H1 (cell line): ENCODE measurements around the gene SCAI. TPM values are rescaled to one million over a fixed set of nuclear protein-coding genes. Genes with fewer than 3 reads are reported as not detected.

Experiments
- CTCF ChIA-PET: fragments of 300-600 bp; sonication (Branson Sonifier 250); formaldehyde crosslinking; loops from one replicate; lab custom pipeline; 2021; ENCODE audit not compliant: partially characterized antibody; lab: Charles Lee
- POLR2A ChIA-PET: fragments of 300-600 bp; sonication (Branson Sonifier 250); formaldehyde crosslinking; loops from one replicate; lab custom pipeline; 2021; ENCODE audit warnings: inconsistent platforms; ENCODE audit not compliant: partially characterized antibody; lab: Charles Lee
- DNase-seq, 2 experiments: peaks; one replicate each; pipeline versions ENCODE4 v3.0.0 to v3.0.0-alpha.2; 2010 to 2022; ENCODE audit warnings: low spot score in 2 of 2, low read depth in 1 of 2, mixed read lengths in 1 of 2
- FAIRE-seq: peaks from 2 replicates; lab custom pipeline; 2011; peaks lifted over from hg19 to GRCh38; lab: Jason Lieb, UNC
- H2AFZ ChIP-seq: 2 replicates; pipeline ENCODE4 v1.8.1; 2012; ENCODE audit warnings: low read length, inconsistent platforms
- H2AK5ac ChIP-seq: 2 replicates; pipeline ENCODE4 v1.6.1; 2013; ENCODE audit warnings: low read depth, low read length
- H2BK120ac ChIP-seq: replicated peaks from 2 replicates; pipeline ENCODE3; 2013; ENCODE audit warnings: low read depth, low read length, inconsistent platforms
- H2BK12ac ChIP-seq: 2 replicates; pipeline ENCODE4 v1.6.1; 2013; ENCODE audit warnings: low read depth, low read length
- H2BK15ac ChIP-seq: 2 replicates; pipeline ENCODE4 v1.6.1; 2013; ENCODE audit warnings: low read length
- H2BK20ac ChIP-seq: 2 replicates; pipeline ENCODE4 v1.6.1; 2013; ENCODE audit warnings: low read length
- H2BK5ac ChIP-seq: 2 replicates; pipeline ENCODE4 v1.6.1; 2013; ENCODE audit warnings: low read depth, low read length
- H3K14ac ChIP-seq: 2 replicates; pipeline ENCODE4 v1.6.1; 2013; ENCODE audit warnings: inconsistent platforms; ENCODE audit not compliant: insufficient read length
- H3K18ac ChIP-seq: 2 replicates; pipeline ENCODE4 v1.6.1; 2013; ENCODE audit warnings: low read length; ENCODE audit errors: extremely low read depth
- H3K23ac ChIP-seq: 2 replicates; pipeline ENCODE4 v1.6.1; 2013; ENCODE audit warnings: inconsistent platforms; ENCODE audit not compliant: insufficient read length
- H3K23me2 ChIP-seq: 2 replicates; pipeline ENCODE4 v1.6.1; 2013; ENCODE audit warnings: low read depth, low read length
- H3K27ac ChIP-seq: 2 replicates; pipeline ENCODE4 v1.6.1; 2011; ENCODE audit warnings: low read depth, low read length, inconsistent platforms
- H3K27me3 ChIP-seq, 4 experiments: replicated peaks in 1 of 4; 1 replicate in 1 of 4; 2 replicates in 3 of 4; pipeline versions ENCODE4 v1.6.1 to v1.8.1; 2011 to 2013; ENCODE audit warnings: low read length in 3 of 4, mild to moderate bottlenecking in 3 of 4, inconsistent platforms in 2 of 4, mixed read lengths in 2 of 4, moderate library complexity in 1 of 4; ENCODE audit not compliant: control insufficient read depth in 3 of 4, insufficient read depth in 3 of 4; ENCODE audit errors: extremely low read depth in 1 of 4
- H3K36me3 ChIP-seq, 4 experiments: 2 replicates each; pipeline versions ENCODE4 v1.6.1 to v1.8.1; 2011 to 2013; ENCODE audit warnings: mild to moderate bottlenecking in 4 of 4, low read length in 3 of 4, moderate library complexity in 2 of 4, control low read depth in 1 of 4, inconsistent platforms in 1 of 4; ENCODE audit not compliant: insufficient read depth in 4 of 4, control insufficient read depth in 2 of 4
- H3K4ac ChIP-seq: replicated peaks from 2 replicates; pipeline ENCODE3; 2013; ENCODE audit warnings: low read length, low read depth, mixed read lengths, inconsistent platforms; ENCODE audit not compliant: insufficient read length
- H3K4me1 ChIP-seq, 4 experiments: replicated peaks in 1 of 4; 1 replicate in 1 of 4; 2 replicates in 3 of 4; pipeline versions ENCODE4 v1.6.1 to v1.8.1; 2011 to 2013; ENCODE audit warnings: low read length in 3 of 4, inconsistent platforms in 2 of 4, mixed read lengths in 1 of 4; ENCODE audit not compliant: insufficient read depth in 4 of 4, control insufficient read depth in 3 of 4
- H3K4me2 ChIP-seq, 2 experiments: 2 replicates each; pipeline versions ENCODE4 v1.6.1 to v1.8.1; 2011 to 2013; ENCODE audit warnings: low read depth in 2 of 2, low read length in 2 of 2, control low read depth in 1 of 2, inconsistent platforms in 1 of 2, mild to moderate bottlenecking in 1 of 2; ENCODE audit not compliant: insufficient read depth in 1 of 2
- H3K4me3 ChIP-seq, 4 experiments: fragments of 200-600, 300-600 bp in 1 of 4; sonication (generic), shearing (Covaris generic), sonication (Bioruptor Twin) in 1 of 4; 2 replicates each; pipeline versions ENCODE4 v1.5.1 to v1.8.1; 2011 to 2016; ENCODE audit warnings: low read length in 4 of 4, low read depth in 3 of 4, control low read depth in 2 of 4, inconsistent platforms in 2 of 4, mild to moderate bottlenecking in 2 of 4, mixed read lengths in 1 of 4, moderate library complexity in 1 of 4; ENCODE audit not compliant: insufficient read depth in 2 of 4; ENCODE audit errors: extremely low read depth in 1 of 4
- H3K56ac ChIP-seq: replicated peaks from 2 replicates; pipeline ENCODE3; 2013; ENCODE audit warnings: low read depth, mild to moderate bottlenecking, mixed read lengths, low read length, inconsistent platforms; ENCODE audit not compliant: insufficient read length
- H3K79me1 ChIP-seq: 2 replicates; pipeline ENCODE4 v1.6.1; 2013; ENCODE audit warnings: low read depth, low read length, control low read depth
- H3K79me2 ChIP-seq, 2 experiments: 2 replicates each; pipeline versions ENCODE4 v1.6.1 to v1.8.1; 2012 to 2013; ENCODE audit warnings: low read length in 2 of 2, mild to moderate bottlenecking in 2 of 2, inconsistent platforms in 1 of 2; ENCODE audit not compliant: insufficient read depth in 2 of 2, control insufficient read depth in 1 of 2
- H3K9ac ChIP-seq, 4 experiments: replicated peaks in 1 of 4; 1 replicate in 1 of 4; 2 replicates in 3 of 4; pipeline versions ENCODE4 v1.6.1 to v1.8.1; 2011 to 2013; ENCODE audit warnings: low read depth in 3 of 4, low read length in 3 of 4, control low read depth in 2 of 4, mild to moderate bottlenecking in 2 of 4, moderate library complexity in 2 of 4, inconsistent platforms in 1 of 4; ENCODE audit errors: extremely low read depth in 1 of 4
- H3K9me3 ChIP-seq, 2 experiments: 2 replicates each; pipeline versions ENCODE4 v1.6.1 to v1.8.1; 2012 to 2013; ENCODE audit warnings: mild to moderate bottlenecking in 2 of 2, moderate library complexity in 2 of 2, control low read depth in 1 of 2, inconsistent platforms in 1 of 2, low read depth in 1 of 2, low read length in 1 of 2, mixed read lengths in 1 of 2; ENCODE audit not compliant: insufficient read depth in 2 of 2
- H4K20me1 ChIP-seq, 2 experiments: replicated peaks in 1 of 2; 2 replicates each; pipeline versions ENCODE3 to v1.8.1; 2011 to 2013; ENCODE audit warnings: inconsistent platforms in 2 of 2, low read length in 2 of 2, mild to moderate bottlenecking in 1 of 2; ENCODE audit not compliant: insufficient read depth in 2 of 2, control insufficient read depth in 1 of 2
- H4K5ac ChIP-seq: 2 replicates; pipeline ENCODE4 v1.6.1; 2013; ENCODE audit warnings: low read length, low read depth, mixed read lengths, inconsistent platforms; ENCODE audit not compliant: insufficient read length
- H4K8ac ChIP-seq: 2 replicates; pipeline ENCODE4 v1.8.0; 2013; ENCODE audit warnings: mild to moderate bottlenecking, moderate library complexity, low read length, inconsistent platforms; ENCODE audit not compliant: insufficient read depth; ENCODE audit errors: extremely low read depth
- H4K91ac ChIP-seq: replicated peaks from 2 replicates; pipeline ENCODE3; 2013; ENCODE audit warnings: low read length, mixed read lengths, inconsistent platforms; ENCODE audit not compliant: insufficient read length
- BCL11A ChIP-seq, 2 experiments: IDR thresholded peaks; one replicate each; pipeline ENCODE4 v1.6.1; 2011; ENCODE audit warnings: low read depth in 2 of 2, low read length in 2 of 2, mild to moderate bottlenecking in 2 of 2
- CHD2 ChIP-seq: IDR thresholded peaks from 2 replicates; pipeline ENCODE4 v1.6.1; 2012; ENCODE audit warnings: low read length, improper control_type of control experiment
- CTBP2 ChIP-seq: IDR thresholded peaks from 2 replicates; pipeline ENCODE4 v1.7.0; 2011; ENCODE audit warnings: borderline replicate concordance, mild to moderate bottlenecking, moderate library complexity, mixed read lengths, low read length; ENCODE audit not compliant: insufficient read depth, insufficient read length
- JUN ChIP-seq: IDR thresholded peaks from 2 replicates; pipeline ENCODE4 v1.6.1; 2011; ENCODE audit warnings: low read depth, mild to moderate bottlenecking, improper control_type of control experiment, low read length
- JUND ChIP-seq: IDR thresholded peaks from 2 replicates; pipeline ENCODE4 v1.6.1; 2011; ENCODE audit warnings: mild to moderate bottlenecking, improper control_type of control experiment, low read length
- PHF8 ChIP-seq: fragments of 200-600 bp; sonication (generic); conservative IDR thresholded peaks from 2 replicates; pipeline ENCODE4 v1.7.1; 2012; ENCODE audit warnings: low read depth, mild to moderate bottlenecking, inconsistent platforms, low read length, moderate library complexity
- SAP30 ChIP-seq: fragments of 300-600 bp; sonication (generic); IDR thresholded peaks from 2 replicates; pipeline ENCODE4 v1.7.1; 2012; ENCODE audit warnings: low read length, moderate library complexity, mild to moderate bottlenecking, inconsistent platforms; ENCODE audit not compliant: insufficient read depth, insufficient replicate concordance
- SIX5 ChIP-seq: IDR thresholded peaks from 2 replicates; pipeline ENCODE4 v1.6.1; 2011; ENCODE audit warnings: mild to moderate bottlenecking, low read depth, low read length
- SP4 ChIP-seq: IDR thresholded peaks from 2 replicates; pipeline ENCODE4 v1.6.1; 2012; ENCODE audit warnings: low read length, inconsistent platforms
- TAF1 ChIP-seq: IDR thresholded peaks from 2 replicates; pipeline ENCODE4 v1.6.1; 2011; ENCODE audit warnings: mild to moderate bottlenecking, low read depth, low read length
- WGBS, 2 experiments: shearing (Covaris generic) in 1 of 2; methylation state at CpG; one replicate each; pipeline versions ENCODE4 v1.1.6 to v1.1.7; 2013 to 2015; ENCODE audit warnings: low lambda C conversion rate in 2 of 2, mixed read lengths in 2 of 2, inconsistent platforms in 1 of 2, low coverage in 1 of 2, missing lambda C conversion rate in 1 of 2; ENCODE audit not compliant: insufficient replicate concordance in 2 of 2, insufficient coverage in 1 of 2, insufficient read length in 1 of 2; ENCODE audit errors: extremely low coverage in 1 of 2, missing lambda C conversion rate in 1 of 2; 5-methylcytosine and 5-hydroxymethylcytosine counted together
- polyA plus RNA-seq, 7 experiments: library from polyadenylated mRNA; depleted of rRNA in 3 of 7; stranded (reverse) in 5 of 7; unstranded in 2 of 7; fragments of >200 nt in 5 of 7; fragments of 200-250 nt in 2 of 7; gene quantifications; 1 replicate in 5 of 7; 2 replicates in 1 of 7; 4 replicates in 1 of 7; pipeline versions ENCODE4 v1.2.1 to v1.2.3, GENCODE V29; 2011 to 2013; ENCODE audit warnings: missing spikeins in 2 of 7, mixed read lengths in 2 of 7
- total RNA-seq: library from RNA; stranded (reverse); fragmentation: NEBNext Ultra II Directional; extraction: Animal tissue kit (Norgen Biotek cat#: 25700); gene quantifications from 2 replicates; pipeline ENCODE4 v1.2.1, GENCODE V29; 2021

SCAI gene
- total and polyA plus RNA-seq, 2 of the 8 experiments (the other 6 are each of a cell fraction or from before 2014, with no cell fraction given): 6.4 to 19.8 TPM

- H3K79me1 ChIP-seq: peaks cover 3% of the 10 kb centered on the region; the same call in 1 of the 2 replicates
- H2BK120ac ChIP-seq: no peak overlapping the region
- H4K91ac ChIP-seq: no peak overlapping the region
- no peak overlapping the region for H3K9ac ChIP-seq
- H3K79me2 ChIP-seq: peaks cover 0 to 38% of the 10 kb centered on the region in 2 experiments; a peak in 3 of 4 replicates
- no peak overlapping the region for H2AK5ac ChIP-seq
- no peak overlapping the region for H4K5ac ChIP-seq
- H3K27me3 ChIP-seq: no peaks in the 10 kb centered on the region
- POLR2A ChIA-PET: interaction anchor here (0.6 to 1.3 kb wide), 5 partner anchors 10 to 1141 kb away, joined by 3 to 4 read pairs (median 4); no protein-coding TSS in a partner anchor
- H3K9me3 ChIP-seq: no peaks in the 10 kb centered on the region
- no peak overlapping the region for H3K27ac ChIP-seq
- H2BK15ac ChIP-seq: no peak overlapping the region
- no peak overlapping the region for H2BK20ac ChIP-seq
- no peak for FAIRE-seq
- H3K18ac ChIP-seq: no peak overlapping the region
- CTCF ChIA-PET: interaction anchor here (1.0 to 1.1 kb wide), 2 partner anchors 13 to 28 kb away, joined by 3 to 6 read pairs; no protein-coding TSS in a partner anchor
- no peak overlapping the region for H3K4ac ChIP-seq
- 90% methylated on average over 4 of the region's 4 CpGs; no CpG with 5 or more reads in 1 of the 2 experiments for WGBS, 2 experiments
- no peak overlapping the region for H2BK5ac ChIP-seq
- H4K8ac ChIP-seq: no peak overlapping the region
- peaks cover 0 to 1% of the 10 kb centered on the region in 2 experiments for H4K20me1 ChIP-seq
- H3K36me3 ChIP-seq: peaks cover 0 to 12% (median 2%) of the 10 kb centered on the region in 4 experiments; a peak in 4 of 8 replicates
- H2BK12ac ChIP-seq: no peak overlapping the region
- H3K4me2 ChIP-seq: no peak overlapping the region; a peak in 1 of 4 replicates
- H3K4me1 ChIP-seq: peaks cover 0 to 4% (median 2%) of the 10 kb centered on the region in 4 experiments; a peak in 2 of 7 replicates
- H3K14ac ChIP-seq: no peak overlapping the region
- H3K23ac ChIP-seq: no peak overlapping the region
- H3K23me2 ChIP-seq: no peaks in the 10 kb centered on the region; the same call in 1 of the 2 replicates
- no peak overlapping the region for H3K56ac ChIP-seq
- no peak for DNase-seq
- H2AFZ ChIP-seq: no peak overlapping the region
- H3K4me3 ChIP-seq: peak overlapping the region in 1 of 4 experiments; percentile 79; a peak in 1 of 8 replicates
- TF ChIP-seq TAF1 (no peak), SP4 (no peak), JUND (no peak), BCL11A (IDR thresholded peaks at IDR 0.05; ENCODE audit: low read depth in 2 of 2, low read length in 2 of 2) (no peak), CHD2 (no peak), CTBP2 (no peak), SIX5 (no peak), JUN (no peak), PHF8 (no peak), SAP30 (no peak)
Measured at GRCh38 chr9:125141751-125142150, 1.6 kb downstream of the SCAI start.
